SK-N-SH (cell line): ENCODE results near the gene LGALS12. TPM values are rescaled to one million over a fixed set of nuclear protein-coding genes. Genes with fewer than 3 reads are reported as not detected.

Experiments used
- CTCF ChIA-PET: fragments of 300-600, 350-600 bp; formaldehyde crosslinking; extraction: SDS; loops from one replicate; lab custom pipeline; 2021; lab: Yijun Ruan, JAX
- POLR2A ChIA-PET: fragments of 350-600 bp; sonication (Branson Sonifier 250); formaldehyde crosslinking; extraction: SDS; loops from one replicate; lab custom pipeline; 2020; ENCODE audit warnings: antibody characterized with exemption, inconsistent platforms; lab: Yijun Ruan, JAX
- DNase-seq: peaks from one replicate; pipeline ENCODE4 v3.0.0; 2012
- H2AFZ ChIP-seq: fragments of 200-600 bp; sonication (generic); 2 replicates; pipeline ENCODE4 v1.8.1; 2016; ENCODE audit warnings: antibody characterized with exemption, mild to moderate bottlenecking, low read depth
- H3F3A ChIP-seq: fragments of 200-600 bp; sonication (generic); replicated peaks from 2 replicates; pipeline ENCODE3; 2016; ENCODE audit warnings: antibody characterized with exemption, mild to moderate bottlenecking; ENCODE audit not compliant: insufficient read depth
- H3K27ac ChIP-seq, 2 experiments: fragments of 200-500 bp in 1 of 2; fragments of 200-600 bp in 1 of 2; sonication (Bioruptor generic) in 1 of 2; sonication (generic), shearing (Covaris generic) in 1 of 2; 2 replicates each; pipeline versions ENCODE4 v1.5.1 to v1.6.1; 2014 to 2016; ENCODE audit warnings: low read depth in 2 of 2, inconsistent platforms in 1 of 2, low read length in 1 of 2, mild to moderate bottlenecking in 1 of 2, mixed read lengths in 1 of 2
- H3K27me3 ChIP-seq: fragments of 200-600 bp; sonication (generic), shearing (Covaris generic); 2 replicates; pipeline ENCODE4 v1.6.1; 2016; ENCODE audit warnings: mixed run types; ENCODE audit not compliant: insufficient read depth
- H3K36me3 ChIP-seq, 2 experiments: fragments of 200-500 bp in 1 of 2; fragments of 200-600 bp in 1 of 2; sonication (Bioruptor generic) in 1 of 2; sonication (generic) in 1 of 2; replicated peaks in 1 of 2; 2 replicates each; pipeline versions ENCODE3 to v1.5.1; 2014 to 2016; ENCODE audit warnings: low read length in 1 of 2, mild to moderate bottlenecking in 1 of 2; ENCODE audit not compliant: insufficient read depth in 2 of 2, control insufficient read depth in 1 of 2
- H3K4me1 ChIP-seq, 2 experiments: fragments of 200-500 bp in 1 of 2; fragments of 200-600 bp in 1 of 2; sonication (Bioruptor generic) in 1 of 2; sonication (generic), shearing (Covaris generic) in 1 of 2; 2 replicates each; pipeline versions ENCODE4 v1.5.1 to v1.6.1; 2014 to 2016; ENCODE audit warnings: low read depth in 1 of 2, low read length in 1 of 2, mixed run types in 1 of 2; ENCODE audit not compliant: insufficient read depth in 2 of 2, control insufficient read depth in 1 of 2
- H3K4me2 ChIP-seq: fragments of 200-600 bp; sonication (generic), shearing (Covaris generic); 2 replicates; pipeline ENCODE4 v1.6.1; 2017; ENCODE audit warnings: mixed run types
- H3K4me3 ChIP-seq, 2 experiments: fragments of 200-500 bp in 1 of 2; fragments of 200-600 bp in 1 of 2; sonication (Bioruptor generic) in 1 of 2; sonication (generic), shearing (Covaris generic) in 1 of 2; 2 replicates each; pipeline versions ENCODE4 v1.5.1 to v1.8.1; 2014 to 2016; ENCODE audit warnings: low read depth in 2 of 2, inconsistent platforms in 1 of 2, low read length in 1 of 2, mild to moderate bottlenecking in 1 of 2, mixed read lengths in 1 of 2, moderate library complexity in 1 of 2
- H3K79me2 ChIP-seq: fragments of 200-600 bp; sonication (generic); 2 replicates; pipeline ENCODE4 v1.8.1; 2017; ENCODE audit warnings: mild to moderate bottlenecking; ENCODE audit not compliant: insufficient read depth
- H3K9ac ChIP-seq: fragments of 200-600 bp; sonication (generic); 2 replicates; pipeline ENCODE4 v1.6.1; 2017; ENCODE audit warnings: mixed run types
- H3K9me2 ChIP-seq: fragments of 200-600 bp; sonication (generic); 2 replicates; pipeline ENCODE4 v1.6.1; 2017; ENCODE audit warnings: mixed run types
- H3K9me3 ChIP-seq: fragments of 200-600 bp; sonication (generic); 2 replicates; pipeline ENCODE4 v1.6.1; 2017; ENCODE audit warnings: mixed run types, mild to moderate bottlenecking, moderate library complexity
- H4K20me1 ChIP-seq: fragments of 200-600 bp; sonication (generic); 2 replicates; pipeline ENCODE4 v1.6.1; 2017; ENCODE audit warnings: mild to moderate bottlenecking, mixed run types; ENCODE audit not compliant: insufficient read depth
- CHD2 ChIP-seq: fragments of 150-350 bp; IDR thresholded peaks from 2 replicates; pipeline ENCODE4 v1.6.1; 2018; ENCODE audit warnings: low read length; ENCODE audit not compliant: partially characterized antibody
- EP300 ChIP-seq, 2 experiments: IDR thresholded peaks; 2 replicates each; pipeline versions ENCODE4 v1.4.0 to v1.6.1; 2012; ENCODE audit warnings: borderline replicate concordance in 1 of 2, low read depth in 1 of 2, low read length in 1 of 2
- FOXM1 ChIP-seq: IDR thresholded peaks from 2 replicates; pipeline ENCODE4 v1.4.0; 2012; ENCODE audit warnings: low read depth, mild to moderate bottlenecking
- GABPA ChIP-seq: IDR thresholded peaks from 2 replicates; pipeline ENCODE4 v1.4.0; 2012; ENCODE audit warnings: low read depth, mild to moderate bottlenecking
- GATA2 ChIP-seq: sonication (generic); formaldehyde crosslinking; IDR thresholded peaks from 2 replicates; pipeline ENCODE4 v1.5.0; 2020; ENCODE audit warnings: mild to moderate bottlenecking, missing genetic modification reagents
- MEF2A ChIP-seq: IDR thresholded peaks from 2 replicates; pipeline ENCODE4 v1.4.0; 2012; ENCODE audit warnings: low read depth, borderline replicate concordance
- MXI1 ChIP-seq: IDR thresholded peaks from 2 replicates; pipeline ENCODE4 v1.6.1; 2012; ENCODE audit warnings: mild to moderate bottlenecking, low read depth, low read length, improper control_type of control experiment
- POLR2AphosphoS5 ChIP-seq: IDR thresholded peaks from 2 replicates; pipeline ENCODE4 v1.6.1; 2012; ENCODE audit warnings: low read depth, low read length
- RAD21 ChIP-seq: IDR thresholded peaks from 2 replicates; pipeline ENCODE4 v1.6.1; 2012; ENCODE audit warnings: mild to moderate bottlenecking, low read length
- RCOR1 ChIP-seq: fragments of 150-350 bp; IDR thresholded peaks from 2 replicates; pipeline ENCODE4 v1.6.1; 2017; ENCODE audit warnings: antibody characterized with exemption, low read length
- RFX5 ChIP-seq: IDR thresholded peaks from 2 replicates; pipeline ENCODE4 v1.6.1; 2012; ENCODE audit warnings: mild to moderate bottlenecking, improper control_type of control experiment, low read length
- SMC3 ChIP-seq: IDR thresholded peaks from 2 replicates; pipeline ENCODE4 v1.6.1; 2012; ENCODE audit warnings: low read depth, low read length, improper control_type of control experiment
- TAF1 ChIP-seq: IDR thresholded peaks from 2 replicates; pipeline ENCODE4 v1.6.1; 2012; ENCODE audit warnings: low read depth, mild to moderate bottlenecking, low read length, moderate library complexity, borderline replicate concordance
- TCF12 ChIP-seq: IDR thresholded peaks from 2 replicates; pipeline ENCODE4 v1.4.0; 2012
- TEAD4 ChIP-seq: IDR thresholded peaks from 2 replicates; pipeline ENCODE4 v1.4.0; 2012; ENCODE audit warnings: mild to moderate bottlenecking, borderline replicate concordance; ENCODE audit not compliant: insufficient read depth
- YY1 ChIP-seq: IDR thresholded peaks from 2 replicates; pipeline ENCODE4 v1.4.0; 2012; ENCODE audit warnings: low read depth, mild to moderate bottlenecking
- WGBS: methylation state at CpG from one replicate; pipeline ENCODE4 v1.1.6; 2017; ENCODE audit warnings: low lambda C conversion rate; 5-methylcytosine and 5-hydroxymethylcytosine counted together
- polyA plus RNA-seq, 3 experiments: library from polyadenylated mRNA; depleted of rRNA; stranded (reverse); fragments of >200 nt; gene quantifications; 2 replicates each; pipeline ENCODE4 v1.2.3, GENCODE V29; 2012
- TF ChIP-seq, protein P1 (sequence below): fragments of 150-350 bp; IDR thresholded peaks from 2 replicates; pipeline ENCODE4 v1.6.1; 2016; ENCODE audit warnings: mild to moderate bottlenecking, low read depth, low read length
- TF ChIP-seq, protein P2 (sequence below): IDR thresholded peaks from 2 replicates; pipeline ENCODE4 v1.4.0; 2012; ENCODE audit warnings: low read depth, borderline replicate concordance
- TF ChIP-seq, protein P3 (sequence below): fragments of 150-350 bp; IDR thresholded peaks from 2 replicates; pipeline ENCODE4 v1.6.1; 2017; ENCODE audit warnings: antibody characterized with exemption, low read length, low read depth, borderline replicate concordance
- TF ChIP-seq, protein P4 (sequence below): IDR thresholded peaks from 2 replicates; pipeline ENCODE4 v1.4.0; 2012; ENCODE audit warnings: low read depth
- TF ChIP-seq, protein P5 (sequence below): fragments of 200-600 bp; sonication (generic); IDR thresholded peaks from 2 replicates; pipeline ENCODE4 v1.6.1; 2017; ENCODE audit warnings: antibody characterized with exemption, mild to moderate bottlenecking, moderate library complexity
- TF ChIP-seq, protein P6 (sequence below): IDR thresholded peaks from 2 replicates; pipeline ENCODE4 v1.4.0; 2012; ENCODE audit warnings: low read depth, borderline replicate concordance

The LGALS12 gene
- polyA plus RNA-seq, 1 of the 3 experiments (the other 2 are of a cell fraction), result not detected

DNA sequence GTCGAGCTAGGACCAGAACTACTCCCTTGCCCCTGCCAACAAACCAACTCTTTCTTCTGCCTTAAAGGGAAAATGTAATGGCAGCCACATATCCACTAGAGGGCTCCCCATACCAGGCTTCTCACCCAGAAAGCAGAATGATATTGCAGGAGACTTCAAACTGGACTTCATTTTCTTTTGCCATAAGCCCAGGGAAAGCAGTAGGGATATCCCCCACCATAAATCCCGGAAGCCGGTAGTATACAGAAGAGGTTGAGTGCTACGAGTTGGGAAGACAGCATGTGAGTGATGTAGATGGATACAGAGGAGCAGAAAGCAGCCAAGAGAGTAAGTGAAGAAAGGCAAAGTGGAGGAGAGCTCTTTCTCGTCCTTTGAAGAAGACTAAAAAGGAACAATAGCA, 27.0 kb upstream of the LGALS12 start:
- H2AFZ ChIP-seq, result peak overlapping the region; percentile 48; the same call in 1 of the 2 replicates
- H3K9ac ChIP-seq, result no peak overlapping the region
- H3K4me1 ChIP-seq, result no peaks in the 10 kb centered on the region
- peak; percentile 76 for DNase-seq
- H3K79me2 ChIP-seq, result no peaks in the 10 kb centered on the region
- H3K9me3 ChIP-seq, result no peaks in the 10 kb centered on the region; the same call in 1 of the 2 replicates
- no peaks in the 10 kb centered on the region for H3K36me3 ChIP-seq
- peak overlapping the region in 1 of 2 experiments; percentile 13; a peak in 1 of 4 replicates for H3K4me3 ChIP-seq
- no peaks in the 10 kb centered on the region for H3K27me3 ChIP-seq
- no peaks in the 10 kb centered on the region for H4K20me1 ChIP-seq
- CTCF ChIA-PET, result interaction anchor here (0.6 to 4.7 kb wide), 55 partner anchors 8 to 573 kb away, joined by 3 to 146 read pairs (median 4); partner anchors contain the start of genes ATL3, LGALS12, PLAAT4 and PLAAT5
- H3K27ac ChIP-seq, result no peak overlapping the region
- no peaks in the 10 kb centered on the region for H3K9me2 ChIP-seq
- POLR2A ChIA-PET, result interaction anchor here (0.6 kb wide), 1 partner anchor 85 kb away, joined by 3 read pairs; no protein-coding TSS in a partner anchor
- no peak for TF ChIP-seq RCOR1
- no peak for TF ChIP-seq TAF1
- TF ChIP-seq MEF2A, result no peak
- TF ChIP-seq YY1, result no peak
- TF ChIP-seq, protein P1, sequence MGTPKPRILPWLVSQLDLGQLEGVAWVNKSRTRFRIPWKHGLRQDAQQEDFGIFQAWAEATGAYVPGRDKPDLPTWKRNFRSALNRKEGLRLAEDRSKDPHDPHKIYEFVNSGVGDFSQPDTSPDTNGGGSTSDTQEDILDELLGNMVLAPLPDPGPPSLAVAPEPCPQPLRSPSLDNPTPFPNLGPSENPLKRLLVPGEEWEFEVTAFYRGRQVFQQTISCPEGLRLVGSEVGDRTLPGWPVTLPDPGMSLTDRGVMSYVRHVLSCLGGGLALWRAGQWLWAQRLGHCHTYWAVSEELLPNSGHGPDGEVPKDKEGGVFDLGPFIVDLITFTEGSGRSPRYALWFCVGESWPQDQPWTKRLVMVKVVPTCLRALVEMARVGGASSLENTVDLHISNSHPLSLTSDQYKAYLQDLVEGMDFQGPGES, result no peak
- TF ChIP-seq EP300 (IDR thresholded peaks at IDR 0.05; ENCODE audit: borderline replicate concordance in 1 of 2, low read depth in 1 of 2, low read length in 1 of 2), result no peak
- no peak for TF ChIP-seq TCF12
- no peak for TF ChIP-seq FOXM1
- no peak for TF ChIP-seq POLR2AphosphoS5
- TF ChIP-seq GABPA, result no peak
- peak; percentile 98 for TF ChIP-seq RAD21
- peak; percentile 97 for TF ChIP-seq SMC3
- TF ChIP-seq TEAD4, result no peak
- TF ChIP-seq, protein P2, sequence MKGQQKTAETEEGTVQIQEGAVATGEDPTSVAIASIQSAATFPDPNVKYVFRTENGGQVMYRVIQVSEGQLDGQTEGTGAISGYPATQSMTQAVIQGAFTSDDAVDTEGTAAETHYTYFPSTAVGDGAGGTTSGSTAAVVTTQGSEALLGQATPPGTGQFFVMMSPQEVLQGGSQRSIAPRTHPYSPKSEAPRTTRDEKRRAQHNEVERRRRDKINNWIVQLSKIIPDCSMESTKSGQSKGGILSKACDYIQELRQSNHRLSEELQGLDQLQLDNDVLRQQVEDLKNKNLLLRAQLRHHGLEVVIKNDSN, result no peak
- TF ChIP-seq, protein P3, sequence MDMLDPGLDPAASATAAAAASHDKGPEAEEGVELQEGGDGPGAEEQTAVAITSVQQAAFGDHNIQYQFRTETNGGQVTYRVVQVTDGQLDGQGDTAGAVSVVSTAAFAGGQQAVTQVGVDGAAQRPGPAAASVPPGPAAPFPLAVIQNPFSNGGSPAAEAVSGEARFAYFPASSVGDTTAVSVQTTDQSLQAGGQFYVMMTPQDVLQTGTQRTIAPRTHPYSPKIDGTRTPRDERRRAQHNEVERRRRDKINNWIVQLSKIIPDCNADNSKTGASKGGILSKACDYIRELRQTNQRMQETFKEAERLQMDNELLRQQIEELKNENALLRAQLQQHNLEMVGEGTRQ, result no peak
- no peak for TF ChIP-seq MXI1
- no peak for TF ChIP-seq CHD2
- TF ChIP-seq, protein P4, sequence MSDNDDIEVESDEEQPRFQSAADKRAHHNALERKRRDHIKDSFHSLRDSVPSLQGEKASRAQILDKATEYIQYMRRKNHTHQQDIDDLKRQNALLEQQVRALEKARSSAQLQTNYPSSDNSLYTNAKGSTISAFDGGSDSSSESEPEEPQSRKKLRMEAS, result no peak
- TF ChIP-seq, protein P5, sequence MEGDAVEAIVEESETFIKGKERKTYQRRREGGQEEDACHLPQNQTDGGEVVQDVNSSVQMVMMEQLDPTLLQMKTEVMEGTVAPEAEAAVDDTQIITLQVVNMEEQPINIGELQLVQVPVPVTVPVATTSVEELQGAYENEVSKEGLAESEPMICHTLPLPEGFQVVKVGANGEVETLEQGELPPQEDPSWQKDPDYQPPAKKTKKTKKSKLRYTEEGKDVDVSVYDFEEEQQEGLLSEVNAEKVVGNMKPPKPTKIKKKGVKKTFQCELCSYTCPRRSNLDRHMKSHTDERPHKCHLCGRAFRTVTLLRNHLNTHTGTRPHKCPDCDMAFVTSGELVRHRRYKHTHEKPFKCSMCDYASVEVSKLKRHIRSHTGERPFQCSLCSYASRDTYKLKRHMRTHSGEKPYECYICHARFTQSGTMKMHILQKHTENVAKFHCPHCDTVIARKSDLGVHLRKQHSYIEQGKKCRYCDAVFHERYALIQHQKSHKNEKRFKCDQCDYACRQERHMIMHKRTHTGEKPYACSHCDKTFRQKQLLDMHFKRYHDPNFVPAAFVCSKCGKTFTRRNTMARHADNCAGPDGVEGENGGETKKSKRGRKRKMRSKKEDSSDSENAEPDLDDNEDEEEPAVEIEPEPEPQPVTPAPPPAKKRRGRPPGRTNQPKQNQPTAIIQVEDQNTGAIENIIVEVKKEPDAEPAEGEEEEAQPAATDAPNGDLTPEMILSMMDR, result peak; percentile 90
- TF ChIP-seq RFX5, result no peak
- TF ChIP-seq GATA2 (CRISPR knock-in tag), result no peak
- TF ChIP-seq, protein P6, sequence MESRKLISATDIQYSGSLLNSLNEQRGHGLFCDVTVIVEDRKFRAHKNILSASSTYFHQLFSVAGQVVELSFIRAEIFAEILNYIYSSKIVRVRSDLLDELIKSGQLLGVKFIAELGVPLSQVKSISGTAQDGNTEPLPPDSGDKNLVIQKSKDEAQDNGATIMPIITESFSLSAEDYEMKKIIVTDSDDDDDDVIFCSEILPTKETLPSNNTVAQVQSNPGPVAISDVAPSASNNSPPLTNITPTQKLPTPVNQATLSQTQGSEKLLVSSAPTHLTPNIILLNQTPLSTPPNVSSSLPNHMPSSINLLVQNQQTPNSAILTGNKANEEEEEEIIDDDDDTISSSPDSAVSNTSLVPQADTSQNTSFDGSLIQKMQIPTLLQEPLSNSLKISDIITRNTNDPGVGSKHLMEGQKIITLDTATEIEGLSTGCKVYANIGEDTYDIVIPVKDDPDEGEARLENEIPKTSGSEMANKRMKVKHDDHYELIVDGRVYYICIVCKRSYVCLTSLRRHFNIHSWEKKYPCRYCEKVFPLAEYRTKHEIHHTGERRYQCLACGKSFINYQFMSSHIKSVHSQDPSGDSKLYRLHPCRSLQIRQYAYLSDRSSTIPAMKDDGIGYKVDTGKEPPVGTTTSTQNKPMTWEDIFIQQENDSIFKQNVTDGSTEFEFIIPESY, result no peak
- no peaks in the 10 kb centered on the region for H3F3A ChIP-seq
- H3K4me2 ChIP-seq, result no peak overlapping the region; the same call in 1 of the 2 replicates
- 21% methylated on average over 5 of the region's 5 CpGs for WGBS
